HG03280 (cell line): ENCODE measurements around the gene CEP76.
A peak's percentile ranks its signal among the peaks of the same experiment; 100 is the strongest.

Experiments
- ATAC-seq: cut with Tn5 transposase; IDR thresholded peaks from one replicate; pipeline ENCODE4 v1.9.1; 2021; ENCODE audit warnings: mild to moderate bottlenecking, moderate library complexity; ENCODE audit not compliant: unreplicated experiment

Gene CEP76

GRCh38 chr18:12703664-12704063 is 1.1 kb upstream of the CEP76 start:
- no peak for ATAC-seq

GRCh38 chr18:12703096-12703567 is 609 bp upstream of the CEP76 start:
- peak; percentile 20 for ATAC-seq

GRCh38 chr18:12701161-12701560 is 1.4 kb downstream of the CEP76 start:
- no peak for ATAC-seq

- no peak for ATAC-seq
Measured at GRCh38 chr18:12699747-12700146, 2.8 kb downstream of the CEP76 start.

GRCh38 chr18:12694032-12694431 is 8.5 kb downstream of the CEP76 start:
- ATAC-seq = no peak

- no peak for ATAC-seq
Measured at GRCh38 chr18:12692206-12692605, 10.3 kb downstream of the CEP76 start.

DNA sequence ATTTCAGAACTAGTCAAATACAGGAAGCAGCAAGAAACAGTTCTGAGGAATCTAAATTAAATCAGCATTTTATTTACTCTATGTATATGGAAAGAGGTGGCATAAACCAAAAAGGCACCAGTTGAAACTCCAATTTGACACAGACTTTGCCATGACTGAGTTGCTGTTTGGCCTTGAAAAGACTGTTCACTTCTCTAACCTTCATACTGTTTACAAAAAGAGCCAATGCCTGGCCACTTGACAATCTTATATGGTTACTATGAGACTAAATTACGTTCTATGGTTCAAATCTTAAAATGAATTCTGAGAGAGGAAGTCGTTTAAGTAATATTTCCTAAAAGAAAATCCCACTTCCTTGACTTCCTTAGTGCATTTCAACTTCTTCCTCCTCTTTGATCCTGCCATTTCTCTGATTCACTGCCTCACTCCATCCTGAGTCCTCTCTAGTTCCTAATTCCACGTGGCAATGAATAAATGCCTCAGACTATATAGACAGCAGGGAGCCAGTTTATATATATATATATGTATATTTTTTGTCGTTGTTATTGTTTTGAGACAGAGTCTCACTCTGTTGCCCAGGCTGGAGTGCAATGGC is 13.2 kb downstream of the CEP76 start:
- no peak for ATAC-seq

- no peak for ATAC-seq
Measured at GRCh38 chr18:12686100-12686499, 16.4 kb downstream of the CEP76 start.

GRCh38 chr18:12679183-12679786 is 23.2 kb downstream of the CEP76 start:
- no peak for ATAC-seq

GRCh38 chr18:12668041-12668440 is 34.5 kb downstream of the CEP76 start:
- no peak for ATAC-seq

GRCh38 chr18:12659904-12660605 is 42.5 kb downstream of the CEP76 start:
- no peak for ATAC-seq

GRCh38 chr18:12658426-12659138 is 43.9 kb downstream of the CEP76 start:
- ATAC-seq = peak; percentile 11

- peak; percentile 44 for ATAC-seq
Measured at GRCh38 chr18:12657684-12658425, 44.7 kb downstream of the CEP76 start, which contains the start of gene SPIRE1. SPIRE1 (minus strand) TSS chr18:12658107; CDS start chr18:12657866, 241 bp downstream.

DNA sequence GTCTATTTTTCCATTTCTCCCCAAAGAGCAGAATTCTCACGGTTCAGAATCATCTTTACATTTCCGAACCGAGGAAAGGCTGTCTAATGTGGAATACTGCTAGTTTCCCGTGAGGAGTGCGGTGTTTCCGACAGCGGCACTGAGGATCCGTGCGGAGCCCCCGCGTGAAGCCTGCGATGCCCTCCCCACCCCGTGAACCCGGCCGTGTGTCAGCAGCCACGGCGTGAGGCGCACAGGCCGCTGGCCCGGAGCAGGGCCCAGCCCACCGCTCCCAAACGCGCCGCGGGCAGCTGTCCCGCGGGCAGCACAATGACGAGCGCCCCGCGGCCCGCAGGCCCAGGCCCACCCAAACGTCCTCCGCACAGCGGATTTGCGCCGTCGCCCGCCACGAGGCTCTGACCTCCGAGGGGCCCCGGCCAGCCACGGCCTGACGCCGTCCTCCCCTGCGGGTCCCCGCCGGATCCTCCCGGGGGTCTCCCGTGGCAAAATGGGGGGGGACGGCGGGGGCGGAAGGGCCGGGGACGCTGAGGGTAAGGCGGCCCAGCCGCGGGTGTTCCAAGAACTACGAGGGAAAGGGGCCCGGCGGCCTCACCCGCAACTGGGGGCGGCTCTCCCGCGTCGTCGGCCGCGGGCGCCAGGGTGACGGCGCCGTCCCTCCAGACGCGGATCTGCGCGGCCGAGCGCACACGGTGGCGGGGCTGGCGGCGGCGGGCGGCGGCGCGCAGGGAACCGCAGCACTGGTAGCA is 45.4 kb downstream of the CEP76 start:
- ATAC-seq = peak; percentile 40

DNA sequence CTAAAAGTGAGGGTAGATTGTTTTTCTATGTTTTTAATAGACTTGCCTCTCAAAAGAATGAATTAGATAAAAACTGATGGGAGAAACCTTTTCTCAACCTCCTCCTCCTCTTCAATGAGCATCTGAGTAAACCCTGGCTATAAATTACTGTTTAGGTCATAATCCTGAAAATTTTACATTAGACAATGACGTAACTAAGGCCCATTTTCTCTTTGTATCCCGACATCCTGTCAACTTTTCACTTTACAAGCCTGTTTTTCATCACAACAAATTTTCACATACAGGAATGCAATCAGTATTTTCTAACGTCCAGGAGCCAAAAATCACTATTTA is 46.0 kb downstream of the CEP76 start:
- ATAC-seq = no peak

GRCh38 chr18:12654971-12655370 is 47.6 kb downstream of the CEP76 start:
- no peak for ATAC-seq

GRCh38 chr18:12652861-12653401 is 49.6 kb downstream of the CEP76 start:
- no peak for ATAC-seq

DNA sequence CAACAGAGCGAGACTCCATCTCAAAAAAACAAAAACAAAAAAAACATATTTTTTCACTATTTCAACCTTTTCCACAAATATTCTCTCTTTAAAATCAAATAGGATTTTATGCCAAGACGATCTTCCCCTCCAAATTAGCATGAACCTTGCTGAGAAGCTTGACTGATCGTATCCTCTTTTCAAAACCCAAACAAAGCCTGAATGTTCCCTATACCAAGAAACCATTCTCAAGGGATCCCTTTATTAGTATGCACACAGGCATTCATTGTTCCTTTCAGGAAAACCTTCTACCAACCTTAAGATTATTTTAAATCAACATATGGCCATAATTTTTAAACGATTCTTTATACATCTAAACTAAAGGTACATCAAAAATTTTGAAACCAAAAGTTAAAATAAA is 50.9 kb downstream of the CEP76 start:
- no peak for ATAC-seq

- ATAC-seq = no peak
Measured at GRCh38 chr18:12647773-12648172, 54.8 kb downstream of the CEP76 start.

- no peak for ATAC-seq
Measured at GRCh38 chr18:12645751-12646203, 56.7 kb downstream of the CEP76 start.
